HepG2 (cell line): ENCODE results near the gene GJB4. TPM values are rescaled to one million over a fixed set of nuclear protein-coding genes. Genes with fewer than 3 reads are reported as not detected.

Source experiments
- ATAC-seq: fragments of 200-7000 bp; cut with Tn5 transposase; 3 replicates; pipeline ENCODE4 v1.9.1; 2020; ENCODE audit warnings: mild to moderate bottlenecking, moderate library complexity
- BruUV-seq: library from RNA; stranded (reverse); fragments of 400-500 nt; replicated peaks from 2 replicates; lab custom pipeline; 2021; lab: Mats Ljungman, UMichigan
- CTCF ChIA-PET: fragments of 300-600 bp; formaldehyde crosslinking; extraction: SDS; loops from one replicate; lab custom pipeline; 2021; ENCODE audit warnings: low total read pairs, inconsistent platforms, low intra/inter-chr PET ratio; lab: Yijun Ruan, JAX
- POLR2A ChIA-PET: fragments of 350-600 bp; sonication (Branson Sonifier 250); formaldehyde crosslinking; loops from one replicate; lab custom pipeline; 2020; ENCODE audit warnings: antibody characterized with exemption, inconsistent platforms; lab: Yijun Ruan, JAX
- DNase-seq: peaks from one replicate; pipeline ENCODE4 v3.0.0-alpha.2; 2015; ENCODE audit warnings: low spot score
- FAIRE-seq: peaks from 3 replicates; lab custom pipeline; 2011; peaks lifted over from hg19 to GRCh38; lab: Jason Lieb, UNC
- H2AFZ ChIP-seq: one replicate; pipeline ENCODE4 v1.6.1; 2011; ENCODE audit warnings: low read length, inconsistent platforms
- H3K27ac ChIP-seq: fragments of 300-600 bp; 3 replicates; pipeline ENCODE4 v1.8.0; 2011; ENCODE audit warnings: mixed run types, mild to moderate bottlenecking, mixed read lengths, low read length, inconsistent platforms; ENCODE audit not compliant: insufficient read depth; ENCODE audit errors: extremely low read length
- H3K27me3 ChIP-seq, 2 experiments: fragments of 200-600 bp in 1 of 2; 2 replicates in 1 of 2; 3 replicates in 1 of 2; pipeline versions ENCODE4 v1.6.0 to v1.8.0; 2011; ENCODE audit warnings: low read length in 2 of 2, mild to moderate bottlenecking in 2 of 2, moderate library complexity in 2 of 2, inconsistent platforms in 1 of 2; ENCODE audit not compliant: insufficient read depth in 2 of 2, control insufficient read depth in 1 of 2
- H3K36me3 ChIP-seq, 2 experiments: fragments of 200-600 bp in 1 of 2; replicated peaks in 1 of 2; 2 replicates in 1 of 2; 3 replicates in 1 of 2; pipeline versions ENCODE4 v1.5.1 to v1.8.0; 2011; ENCODE audit warnings: low read length in 2 of 2, inconsistent platforms in 1 of 2; ENCODE audit not compliant: insufficient read depth in 2 of 2, control insufficient read depth in 1 of 2
- H3K4me1 ChIP-seq: 2 replicates; pipeline ENCODE4 v1.5.1; 2012; ENCODE audit warnings: low read length, inconsistent platforms; ENCODE audit not compliant: insufficient read depth
- H3K4me2 ChIP-seq: 2 replicates; pipeline ENCODE4 v1.6.0; 2011; ENCODE audit warnings: low read depth, low read length, inconsistent platforms
- H3K4me3 ChIP-seq, 3 experiments: fragments of 200-600 bp in 1 of 3; sonication (generic), shearing (Covaris generic) in 1 of 3; replicated peaks in 1 of 3; 2 replicates each; pipeline ENCODE4 v1.5.1; 2011 to 2016; ENCODE audit warnings: low read length in 3 of 3, inconsistent platforms in 2 of 3, low read depth in 2 of 3, mild to moderate bottlenecking in 2 of 3, control low read depth in 1 of 3, mixed read lengths in 1 of 3; ENCODE audit not compliant: insufficient read depth in 1 of 3
- H3K79me2 ChIP-seq: one replicate; pipeline ENCODE4 v1.6.1; 2011; ENCODE audit warnings: low read length, inconsistent platforms; ENCODE audit not compliant: insufficient read depth
- H3K9ac ChIP-seq: 2 replicates; pipeline ENCODE4 v1.6.0; 2011; ENCODE audit warnings: mild to moderate bottlenecking, low read depth, low read length, inconsistent platforms; ENCODE audit not compliant: insufficient read depth
- H3K9me3 ChIP-seq: 2 replicates; pipeline ENCODE4 v1.5.1; 2012; ENCODE audit warnings: mild to moderate bottlenecking, low read length
- H4K20me1 ChIP-seq: 2 replicates; pipeline ENCODE4 v1.6.0; 2011; ENCODE audit warnings: inconsistent platforms, mild to moderate bottlenecking, low read length, moderate library complexity; ENCODE audit not compliant: insufficient read depth
- AHR ChIP-seq: IDR thresholded peaks from 2 replicates; pipeline ENCODE4 v1.6.1; 2018; ENCODE audit warnings: missing genetic modification reagents, missing compliant biosample characterization
- ATF5 ChIP-seq: sonication (generic); formaldehyde crosslinking; IDR thresholded peaks from 2 replicates; pipeline ENCODE4 v1.4.0; 2020; ENCODE audit warnings: mild to moderate bottlenecking, low read depth, missing genetic modification reagents
- ATF6 ChIP-seq: sonication (generic); formaldehyde crosslinking; conservative IDR thresholded peaks from 2 replicates; pipeline ENCODE4 v1.4.0; 2020; ENCODE audit warnings: missing genetic modification reagents
- CHCHD3 ChIP-seq: sonication (generic); formaldehyde crosslinking; IDR thresholded peaks from 2 replicates; pipeline ENCODE4 v1.8.0; 2022; ENCODE audit warnings: mild to moderate bottlenecking, missing genetic modification reagents, moderate library complexity
- ELF3 ChIP-seq: IDR thresholded peaks from 2 replicates; pipeline ENCODE4 v1.6.1; 2016; ENCODE audit warnings: missing genetic modification reagents, missing compliant biosample characterization
- ETS1 ChIP-seq: sonication (generic); formaldehyde crosslinking; IDR thresholded peaks from 2 replicates; pipeline ENCODE4 v1.4.0; 2020; ENCODE audit warnings: missing genetic modification reagents
- FOXM1 ChIP-seq: sonication (generic); formaldehyde crosslinking; IDR thresholded peaks from 2 replicates; pipeline ENCODE4 v1.5.0; 2020; ENCODE audit warnings: missing genetic modification reagents
- JDP2 ChIP-seq: sonication (generic); formaldehyde crosslinking; IDR thresholded peaks from 2 replicates; pipeline ENCODE4 v1.8.1; 2022; ENCODE audit warnings: missing genetic modification reagents, borderline replicate concordance
- KAT7 ChIP-seq: IDR thresholded peaks from 2 replicates; pipeline ENCODE4 v1.6.1; 2018; ENCODE audit warnings: borderline replicate concordance, missing compliant biosample characterization
- KDM6A ChIP-seq: IDR thresholded peaks from 2 replicates; pipeline ENCODE4 v1.6.1; 2016; ENCODE audit warnings: low read depth
- MAFF ChIP-seq: IDR thresholded peaks from 2 replicates; pipeline ENCODE4 v1.6.1; 2011; ENCODE audit warnings: low read depth, low read length, improper control_type of control experiment
- MYPOP ChIP-seq: sonication (generic); formaldehyde crosslinking; IDR thresholded peaks from 2 replicates; pipeline ENCODE4 v1.8.1; 2023; ENCODE audit warnings: mild to moderate bottlenecking, moderate library complexity, missing genetic modification reagents
- U2AF2 ChIP-seq: fragments of 200-400 bp; formaldehyde crosslinking; IDR thresholded peaks from 2 replicates; pipeline ENCODE4 v1.6.1; 2017; ENCODE audit warnings: low read depth, mild to moderate bottlenecking, low read length
- ZBTB7A ChIP-seq: sonication (generic); formaldehyde crosslinking; IDR thresholded peaks from 2 replicates; pipeline ENCODE4 v1.8.0; 2022; ENCODE audit warnings: mild to moderate bottlenecking, missing genetic modification reagents
- ZFAT ChIP-seq: sonication (generic); formaldehyde crosslinking; conservative IDR thresholded peaks from 2 replicates; pipeline ENCODE4 v1.8.1; 2023; ENCODE audit warnings: missing genetic modification reagents, inconsistent platforms
- ZNF225 ChIP-seq: sonication (generic); formaldehyde crosslinking; IDR thresholded peaks from 2 replicates; pipeline ENCODE4 v1.4.0; 2020; ENCODE audit warnings: mild to moderate bottlenecking, missing genetic modification reagents
- ZNF460 ChIP-seq: sonication (generic); formaldehyde crosslinking; IDR thresholded peaks from 2 replicates; pipeline ENCODE4 v1.5.1; 2020; ENCODE audit warnings: missing genetic modification reagents, mild to moderate bottlenecking, borderline replicate concordance
- ZNF572 ChIP-seq: sonication (generic); formaldehyde crosslinking; IDR thresholded peaks from 2 replicates; pipeline ENCODE4 v1.5.1; 2020; ENCODE audit warnings: mild to moderate bottlenecking, missing genetic modification reagents
- ZNF597 ChIP-seq: sonication (generic); formaldehyde crosslinking; IDR thresholded peaks from 2 replicates; pipeline ENCODE4 v1.5.0; 2020; ENCODE audit warnings: missing genetic modification reagents
- ZSCAN9 ChIP-seq: IDR thresholded peaks from 2 replicates; pipeline ENCODE4 v1.6.1; 2016; ENCODE audit warnings: borderline replicate concordance
- WGBS: methylation state at CpG from one replicate; pipeline ENCODE4 v1.1.6; 2017; ENCODE audit warnings: low lambda C conversion rate; 5-methylcytosine and 5-hydroxymethylcytosine counted together
- in situ Hi-C: cut with HindIII; loops from 2 replicates; pipeline ENCODE4 v1.10.0; 2017; ENCODE audit warnings: low pct_unique_long_range_greater_than_20kb; ENCODE audit not compliant: extremely low pct_ligation_motif_present
- intact Hi-C: fragments of 100-400 bp; cut with micrococcal nuclease; formaldehyde crosslinking; loops from one replicate; pipeline ENCODE4 v1.10.0; 2022; ENCODE audit not compliant: unreplicated experiment
- polyA plus RNA-seq, 8 experiments: library from polyadenylated mRNA; depleted of rRNA in 3 of 8; stranded (reverse) in 7 of 8; unstranded in 1 of 8; fragments of >200 nt; fragmentation: Illumina TruSeq in 4 of 8; extraction: Trizol in 4 of 8; gene quantifications; 2 replicates each; pipeline versions ENCODE4 v1.2.1 to v1.2.3, GENCODE V29; 2011 to 2016; ENCODE audit warnings: low read depth in 4 of 8, missing spikeins in 1 of 8, mixed read lengths in 1 of 8; ENCODE audit not compliant: insufficient read depth in 1 of 8
- total RNA-seq, 5 experiments: library from RNA; depleted of rRNA; stranded (reverse); fragments of >200 nt; fragmentation: Illumina TruSeq; extraction: Trizol; gene quantifications; 2 replicates each; pipeline ENCODE4 v1.2.3, GENCODE V29; 2016; ENCODE audit warnings: low read depth in 1 of 5

Gene GJB4
- total and polyA plus RNA-seq, 2 of the 13 experiments (the other 11 are each of a cell fraction or from before 2014, with no cell fraction given), result not detected

- Histone ChIP-seq H3K4me3 (no peak overlapping the region), H3K79me2 (no peaks in the 10 kb centered on the region), H2AFZ (no peak overlapping the region), H3K27me3 (peaks cover 5 to 20% of the 10 kb centered on the region in 2 experiments; a peak in 4 of 5 replicates), H3K9me3 (no peaks in the 10 kb centered on the region), H4K20me1 (no peaks in the 10 kb centered on the region), H3K36me3 (no peaks in the 10 kb centered on the region), H3K9ac (no peak overlapping the region), H3K4me1 (no peaks in the 10 kb centered on the region), H3K27ac (no peak overlapping the region), H3K4me2 (no peak overlapping the region)
- ChIA-PET CTCF (interaction anchor here (1.1 to 3.8 kb wide), 3 partner anchors 66 to 99 kb away, joined by 3 to 81 read pairs (median 14); no protein-coding TSS in a partner anchor), POLR2A (no interaction called here)
- ATAC-seq, result no peak
- TF ChIP-seq ZNF572 (CRISPR knock-in tag) (no peak), ZFAT (CRISPR knock-in tag) (no peak), AHR (CRISPR knock-in tag) (no peak), ATF6 (CRISPR knock-in tag) (no peak), ELF3 (CRISPR knock-in tag) (no peak), MAFF (no peak), ATF5 (no peak), U2AF2 (no peak), ZBTB7A (CRISPR knock-in tag) (no peak), KAT7 (CRISPR knock-in tag) (no peak), JDP2 (CRISPR knock-in tag) (no peak), CHCHD3 (no peak), ETS1 (CRISPR knock-in tag) (no peak), ZNF225 (CRISPR knock-in tag) (no peak), ZNF460 (CRISPR knock-in tag) (no peak), KDM6A (CRISPR knock-in tag) (no peak), MYPOP (CRISPR knock-in tag) (no peak), ZSCAN9 (no peak), ZNF597 (no peak), FOXM1 (CRISPR knock-in tag) (no peak)
- BruUV-seq, result no TSS peak
- 0% methylated on average over 2 of the region's 4 CpGs for WGBS
- in situ Hi-C loops, result loop anchor here (5.0 kb wide), 1 partner anchor 66 kb away; no protein-coding TSS in a partner anchor
- intact Hi-C loops, result loop anchor here (1.0 kb wide), 2 partner anchors 66 to 80 kb away; no protein-coding TSS in a partner anchor
- no peak for DNase-seq
- no peak for FAIRE-seq
Measured at GRCh38 chr1:34785875-34786470, 26.4 kb downstream of the GJB4 start.
